Activated CD4-positive, alpha-beta T cell treated with anti-CD3 and anti-CD28 coated beads for 48 hours (primary cell): ENCODE measurements around the gene PRDM16.

ENCODE experiments used
- DNase-seq: peaks from one replicate; pipeline ENCODE4 v3.0.0-alpha.2; 2020

PRDM16 gene

DNA sequence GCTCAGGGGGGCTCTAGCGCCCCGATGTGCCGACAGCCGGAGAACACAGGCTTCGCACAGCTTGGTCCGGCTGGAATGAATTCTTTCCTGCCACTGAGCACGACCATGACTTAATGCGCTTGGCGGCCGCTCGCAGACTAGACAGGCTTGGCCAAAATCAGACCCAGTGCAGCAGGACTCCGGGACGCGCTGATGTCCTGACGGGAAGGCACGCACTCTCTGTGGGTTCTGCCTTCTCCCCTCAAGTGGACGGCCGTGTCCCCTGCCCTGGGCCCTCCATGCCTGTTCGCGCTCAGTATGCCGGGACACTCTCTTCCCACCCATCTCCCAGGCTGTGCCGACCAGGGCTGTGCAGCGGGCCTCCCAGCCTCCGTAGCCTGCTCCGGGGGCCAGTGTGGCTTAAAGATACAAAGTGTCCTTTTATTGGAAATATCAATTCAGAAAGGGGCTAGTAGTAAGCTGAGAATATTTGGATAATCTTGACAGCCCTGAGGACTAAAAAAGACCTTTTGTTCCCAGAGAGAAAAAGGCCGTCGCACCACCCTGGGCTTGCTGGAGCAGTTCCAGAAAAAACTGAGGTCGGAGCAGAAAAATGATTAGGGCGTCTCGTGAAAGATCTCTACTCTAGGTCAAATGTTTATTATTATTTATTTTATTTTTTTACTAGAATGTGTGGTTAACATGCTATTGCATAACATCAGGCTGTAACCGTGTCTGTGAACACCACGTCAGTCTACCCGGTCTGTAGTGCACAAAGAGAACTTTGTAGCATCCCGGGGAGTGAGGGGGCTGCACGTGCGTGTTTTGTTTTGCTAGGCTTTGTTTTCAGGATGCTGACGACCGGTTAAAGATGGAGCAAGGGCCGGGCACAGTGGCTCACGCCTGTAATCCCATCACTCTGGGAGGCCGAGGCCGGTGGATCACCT lies 297.4 kb downstream of the PRDM16 start:
- DNase-seq, result no peak

DNA sequence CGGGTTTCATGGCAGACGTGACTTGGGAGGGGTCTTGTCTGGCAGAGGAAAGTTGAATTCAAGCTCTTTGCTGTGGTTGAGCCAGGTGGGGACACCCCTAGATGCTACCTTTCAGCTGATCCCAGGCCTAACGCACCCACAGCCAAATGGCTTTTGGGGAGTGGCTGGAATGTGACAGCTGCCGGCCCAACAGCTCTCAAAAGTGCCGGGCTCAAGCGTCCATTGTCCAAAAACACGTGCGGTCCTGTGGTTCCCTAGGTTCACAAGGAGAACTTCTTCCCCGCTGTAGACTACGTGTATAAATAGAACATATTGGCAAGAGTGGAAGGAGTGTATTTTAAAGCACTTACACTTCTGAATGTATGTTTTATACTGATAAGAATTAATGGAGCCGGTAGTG lies 298.4 kb downstream of the PRDM16 start:
- DNase-seq, result no peak

DNA sequence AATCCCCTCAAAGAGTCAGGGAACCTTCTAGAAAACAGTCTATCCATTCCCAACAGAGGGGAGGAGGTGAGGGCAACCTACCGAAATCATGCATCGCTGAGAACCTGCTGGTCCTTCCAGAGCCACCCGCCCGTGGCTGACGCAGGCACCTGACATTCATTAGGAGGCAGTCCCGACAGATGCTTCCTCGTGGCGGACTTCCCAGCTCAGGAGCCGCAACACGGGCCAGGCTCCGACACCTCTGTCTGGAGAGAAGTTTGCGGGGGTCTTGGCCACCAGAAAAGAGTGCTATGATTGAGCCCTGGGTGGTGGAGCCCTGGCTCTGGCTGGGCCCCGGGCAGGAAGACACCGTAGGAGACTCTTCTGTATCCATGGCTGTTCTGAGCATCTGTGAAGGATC lies 299.1 kb downstream of the PRDM16 start:
- no peak for DNase-seq

DNA sequence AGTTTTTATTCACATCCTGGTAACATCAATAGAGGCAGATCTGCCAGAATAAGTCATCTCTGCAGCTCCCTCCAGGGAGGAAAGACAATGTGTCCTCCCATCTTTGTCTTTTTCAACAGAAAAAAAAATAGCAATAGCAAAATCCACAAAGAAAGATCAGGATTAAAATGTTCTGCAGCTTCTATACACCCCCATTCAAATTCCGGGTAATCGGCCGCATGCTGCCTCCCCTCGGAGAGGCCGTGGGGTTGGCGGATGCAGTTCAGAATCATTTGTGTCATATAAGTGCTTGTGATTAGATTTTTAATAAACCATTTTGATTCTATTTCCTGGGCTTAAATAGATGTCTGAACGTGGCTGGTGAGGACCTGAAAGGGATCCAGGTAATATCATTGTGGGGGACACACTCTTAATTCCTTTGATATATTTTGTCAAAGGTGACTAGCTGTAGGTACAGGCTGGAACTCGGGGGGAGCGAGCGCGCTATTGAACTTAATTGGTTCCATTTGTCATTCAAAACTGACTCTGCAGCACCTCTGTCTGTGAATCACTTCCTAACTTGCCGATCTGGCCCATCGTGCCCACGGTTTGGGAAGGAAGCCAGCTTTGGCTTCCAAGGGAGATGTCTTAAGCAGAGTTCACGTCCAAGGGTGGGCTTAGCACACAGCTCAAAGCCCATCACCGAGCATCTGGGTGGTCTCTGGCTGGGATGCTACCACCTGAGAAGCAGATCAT lies 299.9 kb downstream of the PRDM16 start:
- DNase-seq, result no peak

DNA sequence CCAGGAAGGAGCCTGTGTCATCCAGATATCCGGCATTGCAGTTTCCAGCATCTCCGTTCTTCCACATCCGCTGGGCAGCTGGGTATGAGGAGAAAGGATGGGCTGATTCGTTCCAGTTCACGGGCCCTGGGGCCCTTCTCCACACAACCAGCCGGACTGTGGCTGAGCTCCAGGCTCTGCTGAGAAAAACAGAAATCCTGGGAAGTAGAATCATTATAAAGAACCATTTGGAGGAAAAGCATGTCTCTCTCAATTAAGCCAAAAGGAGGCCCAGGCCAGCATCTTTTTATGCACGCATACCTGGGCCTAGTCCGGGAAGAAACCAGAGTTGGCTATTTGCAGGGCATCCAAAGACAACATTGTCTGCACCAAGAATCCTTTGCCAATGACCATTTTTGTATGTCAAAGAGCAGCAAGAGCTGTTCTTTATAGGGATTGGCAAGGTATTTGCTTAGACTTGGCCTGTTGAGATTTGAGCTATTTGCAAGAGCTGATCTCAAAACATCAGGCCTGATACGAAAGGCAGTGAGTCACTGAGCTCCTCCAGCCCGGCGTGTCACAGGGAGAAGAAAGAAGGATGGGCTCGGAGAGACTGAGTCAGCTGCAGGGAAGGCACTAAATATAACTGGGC lies 300.6 kb downstream of the PRDM16 start:
- DNase-seq, result no peak

DNA sequence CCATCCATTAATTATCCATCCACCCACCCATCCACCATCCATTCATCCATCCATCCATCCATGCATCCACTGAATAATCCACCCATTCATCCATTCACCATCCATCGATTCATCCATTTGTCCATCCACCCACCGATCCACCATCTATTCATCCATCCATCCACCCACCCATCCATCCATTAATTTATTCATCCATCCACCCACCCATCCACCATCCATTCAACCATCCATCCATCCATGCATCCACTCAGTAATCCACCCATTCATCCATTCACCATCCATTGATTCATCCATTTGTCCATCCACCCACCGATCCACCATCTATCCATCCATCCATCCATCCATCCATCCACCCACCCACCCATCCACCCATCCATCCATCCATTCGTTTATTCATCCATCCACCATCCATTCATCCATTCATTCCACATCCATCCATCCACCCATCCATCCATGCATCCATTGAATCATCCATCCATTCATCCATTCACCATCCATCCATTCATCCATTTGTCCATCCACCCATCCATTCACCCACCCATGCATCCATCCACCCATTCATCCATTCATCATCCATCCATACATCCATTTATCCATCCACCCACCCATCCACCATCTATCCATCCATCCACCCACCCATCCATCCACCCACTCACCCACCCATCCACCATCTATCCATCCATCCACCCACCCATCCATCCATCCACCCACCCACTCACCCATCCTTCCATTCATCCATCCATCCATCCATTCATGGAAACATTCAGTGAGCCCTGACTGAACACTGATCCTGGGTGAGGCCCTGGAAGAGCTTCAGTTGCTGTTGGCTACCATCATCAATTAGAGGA lies 302.1 kb downstream of the PRDM16 start:
- no peak for DNase-seq

DNA sequence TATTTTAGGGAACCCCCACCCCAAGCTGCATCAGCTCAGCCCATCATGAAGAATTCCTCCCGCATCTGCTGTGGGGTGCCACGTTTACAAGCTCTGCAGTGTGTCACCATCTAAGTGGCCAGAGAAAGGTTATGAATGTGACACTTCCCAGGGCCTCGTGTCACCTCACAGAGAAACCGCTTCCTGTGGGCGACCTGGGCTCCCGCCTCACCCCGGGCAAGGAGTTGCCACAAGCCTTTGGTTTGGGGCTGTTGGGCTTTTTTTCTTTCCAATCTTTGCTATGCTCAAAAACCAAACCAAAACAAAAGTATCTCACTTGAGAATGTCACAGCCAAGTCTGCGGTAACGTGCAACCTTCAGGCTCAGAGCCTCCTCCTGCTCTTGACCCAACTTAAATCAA lies 303.3 kb downstream of the PRDM16 start:
- peak; percentile 35 for DNase-seq

DNA sequence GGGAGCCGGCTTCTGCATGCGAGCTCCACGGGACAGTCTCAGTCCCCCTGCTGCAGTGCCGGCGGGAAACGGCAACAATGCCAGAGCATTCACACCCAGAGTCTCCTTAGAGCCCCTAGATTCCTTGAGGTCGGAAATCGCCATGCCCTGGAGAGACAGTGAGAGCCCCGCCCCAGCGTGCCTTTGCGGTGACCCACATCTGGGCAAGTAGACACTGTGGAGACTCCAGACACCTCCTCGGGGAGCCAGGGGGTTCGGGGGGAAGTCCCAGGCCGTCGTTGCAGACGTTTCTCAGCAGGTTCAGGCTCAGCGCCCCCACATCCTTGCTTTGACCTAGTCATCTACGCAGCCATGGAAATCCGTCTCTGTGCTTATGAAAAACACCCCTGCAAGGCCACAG lies 304.2 kb downstream of the PRDM16 start:
- DNase-seq, result no peak

DNA sequence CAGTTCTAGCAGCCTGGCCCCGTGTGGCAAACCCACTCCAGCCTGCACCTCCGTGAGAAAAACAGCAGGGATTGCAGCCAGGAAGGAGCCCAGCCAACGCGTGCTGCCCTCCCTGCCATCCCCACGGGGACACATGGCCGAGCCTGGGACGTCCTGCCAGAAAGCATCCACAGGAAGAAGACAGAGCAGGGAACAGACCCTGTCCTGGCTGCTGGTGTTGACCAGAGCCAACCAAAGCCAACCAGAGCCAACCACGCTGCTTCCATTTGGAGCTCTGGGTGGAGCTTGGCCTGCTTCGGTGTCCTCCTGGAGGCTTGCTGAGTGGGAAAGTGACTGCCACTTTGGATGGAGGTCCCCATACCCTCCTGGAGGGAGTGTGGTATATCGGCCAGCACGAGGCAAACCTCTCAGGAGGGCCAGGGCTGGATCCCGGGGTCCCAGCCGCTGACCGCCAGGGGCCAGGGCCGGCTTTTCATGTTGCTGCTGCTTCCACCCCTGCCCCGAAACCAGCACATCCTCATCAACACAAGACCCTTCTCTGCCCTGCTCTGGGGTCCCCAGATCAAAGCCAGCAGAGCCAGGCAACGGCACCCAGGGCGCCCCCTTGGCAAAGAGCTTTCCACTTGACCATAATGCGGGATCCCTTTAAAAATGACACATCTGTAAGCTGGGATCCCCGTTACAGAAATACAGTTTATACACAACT lies 304.9 kb downstream of the PRDM16 start:
- no peak for DNase-seq

DNA sequence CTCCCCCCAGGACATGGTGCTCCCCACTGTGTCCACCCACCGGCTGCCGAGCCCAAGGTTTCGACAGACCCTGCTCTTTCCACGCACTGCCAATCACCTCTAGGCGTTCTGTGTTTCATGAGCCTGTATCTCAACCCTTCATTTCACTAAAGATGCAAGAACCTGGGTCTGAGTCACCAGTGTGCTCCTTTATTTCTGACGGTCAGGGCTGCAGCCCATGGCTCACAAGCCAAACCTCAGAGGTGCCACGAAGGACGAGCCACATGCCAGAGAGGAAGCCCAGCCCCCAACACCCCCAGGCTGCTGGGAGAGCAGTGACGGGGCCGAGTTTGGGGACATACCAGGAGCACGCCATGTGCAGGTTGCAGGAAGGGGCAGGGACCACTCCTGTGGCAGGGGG lies 306.2 kb downstream of the PRDM16 start:
- no peak for DNase-seq

DNA sequence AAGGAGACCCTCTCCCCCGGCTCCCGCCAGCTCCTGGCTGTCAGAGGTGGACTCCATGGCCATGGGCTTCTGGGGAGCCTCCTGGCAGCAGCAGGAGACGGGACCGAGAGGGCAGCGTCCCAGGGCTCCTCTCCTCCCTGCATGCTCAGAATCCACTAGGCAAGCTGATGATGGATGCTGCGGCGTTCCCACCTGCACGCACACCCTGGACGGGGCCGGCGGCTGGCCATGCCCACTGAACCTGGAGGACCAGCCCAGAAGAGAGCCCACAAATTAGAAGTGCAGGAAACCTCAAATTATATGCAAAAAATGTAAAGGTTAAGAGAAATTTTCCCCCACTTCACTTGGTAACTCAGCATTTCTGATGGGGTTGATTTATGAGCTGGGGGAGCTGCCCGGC lies 308.2 kb downstream of the PRDM16 start:
- DNase-seq, result no peak

DNA sequence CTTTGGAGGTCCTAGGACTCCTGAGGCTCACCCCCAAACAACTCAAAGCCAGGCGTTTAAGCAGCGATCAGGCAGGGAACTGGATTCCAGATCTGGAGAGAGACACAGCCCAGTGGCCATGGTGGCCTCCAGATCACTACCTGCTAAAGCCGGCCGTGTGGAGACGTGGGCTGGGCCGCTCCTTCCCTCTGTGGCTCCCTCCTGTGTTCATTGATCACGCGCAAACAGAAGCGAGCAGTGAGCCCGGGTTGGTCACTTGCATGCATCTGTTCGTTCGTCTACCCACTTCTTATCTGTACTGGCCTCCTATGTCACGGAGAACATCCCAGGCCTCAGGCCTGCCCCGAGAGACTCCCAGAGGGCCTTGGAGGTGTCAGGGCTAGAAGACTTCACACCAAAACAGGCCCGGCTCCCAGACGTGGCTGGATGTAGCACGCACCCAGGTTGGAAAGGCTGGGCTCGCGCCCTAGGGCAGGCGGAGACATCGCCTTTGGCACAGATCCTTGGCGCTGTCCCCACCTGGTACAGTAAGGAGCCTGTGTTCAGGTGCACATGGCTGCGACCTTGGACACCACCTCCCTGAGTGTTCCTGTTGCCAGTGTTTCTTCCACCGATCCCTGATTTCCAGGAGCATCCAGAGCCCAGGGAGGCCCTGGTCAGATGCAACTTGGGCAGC lies 308.7 kb downstream of the PRDM16 start:
- DNase-seq, result no peak

DNA sequence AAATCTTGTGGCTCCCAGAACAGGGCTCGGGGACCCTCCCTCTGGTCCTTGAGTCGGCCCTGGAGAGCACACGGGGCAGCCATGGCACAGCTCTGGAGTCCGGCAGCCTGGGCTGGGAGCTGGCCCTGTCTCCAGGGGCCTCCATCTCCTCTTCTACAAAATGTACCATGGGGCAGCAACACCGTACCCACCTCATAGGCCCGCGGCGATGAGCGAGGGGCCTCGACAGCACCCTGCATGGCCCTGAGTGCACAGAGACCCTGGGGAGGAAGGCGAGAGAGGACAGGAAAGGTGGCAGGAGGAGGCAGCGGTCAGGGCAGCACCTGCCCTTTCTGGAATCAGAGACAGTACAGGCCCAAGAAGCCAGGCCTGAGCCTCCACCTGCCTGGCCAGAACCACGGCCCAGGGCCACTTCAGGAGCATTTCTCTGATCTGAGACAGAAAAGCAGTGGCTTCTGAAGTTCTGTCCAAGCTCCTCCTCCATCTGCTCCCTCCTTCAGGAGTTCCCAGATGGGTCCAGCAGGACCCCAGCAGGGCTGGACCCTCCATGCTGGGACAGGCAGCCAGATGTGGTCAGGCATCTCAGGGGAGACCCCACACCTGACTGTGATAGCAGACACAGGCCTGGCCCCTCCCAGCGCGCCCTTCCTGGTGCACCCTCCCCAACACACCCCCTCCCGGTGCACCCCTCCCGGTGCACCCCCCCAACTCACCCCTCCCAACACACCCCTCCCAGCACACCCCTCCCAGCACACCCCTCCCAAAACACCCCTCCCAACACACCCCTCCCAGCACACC lies 309.6 kb downstream of the PRDM16 start:
- no peak for DNase-seq

DNA sequence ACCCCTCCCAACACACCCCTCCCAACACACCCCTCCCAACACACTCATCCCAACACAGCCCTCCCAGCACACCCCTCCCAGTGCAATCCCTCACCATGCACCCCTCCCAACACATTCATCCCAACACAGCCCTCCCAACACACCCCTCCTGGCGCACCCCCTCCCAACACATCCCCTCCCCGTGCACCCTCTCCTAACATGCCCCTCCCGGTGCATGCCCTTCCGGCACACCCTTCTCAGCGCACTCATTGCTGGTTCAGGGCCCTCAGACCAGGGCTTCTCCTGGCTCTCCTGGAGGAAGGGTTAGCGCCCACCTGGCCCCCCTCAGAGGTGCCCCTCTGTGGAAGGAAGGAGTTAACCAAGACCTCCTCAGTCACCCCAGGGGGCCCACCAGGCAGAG lies 310.9 kb downstream of the PRDM16 start:
- no peak for DNase-seq

DNA sequence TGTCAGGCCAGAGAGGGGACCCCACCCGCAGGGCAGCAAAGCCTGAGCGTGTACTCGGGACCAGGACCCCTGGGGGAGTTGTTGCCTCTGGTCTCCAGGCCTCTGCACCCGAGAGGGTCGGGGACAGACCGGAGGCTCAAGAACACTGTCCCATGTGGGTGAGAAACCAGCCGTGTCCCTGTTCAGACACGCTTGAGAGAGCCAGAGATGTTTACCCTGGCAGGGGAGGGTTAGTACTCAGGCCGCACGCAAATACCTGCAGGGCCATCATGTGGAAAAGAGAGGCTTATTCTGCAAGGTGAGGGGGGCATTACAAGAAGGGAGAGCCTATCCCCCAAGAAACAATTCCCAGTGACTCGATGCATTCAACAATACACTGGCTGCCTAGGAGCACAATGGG lies 311.5 kb downstream of the PRDM16 start:
- no peak for DNase-seq

DNA sequence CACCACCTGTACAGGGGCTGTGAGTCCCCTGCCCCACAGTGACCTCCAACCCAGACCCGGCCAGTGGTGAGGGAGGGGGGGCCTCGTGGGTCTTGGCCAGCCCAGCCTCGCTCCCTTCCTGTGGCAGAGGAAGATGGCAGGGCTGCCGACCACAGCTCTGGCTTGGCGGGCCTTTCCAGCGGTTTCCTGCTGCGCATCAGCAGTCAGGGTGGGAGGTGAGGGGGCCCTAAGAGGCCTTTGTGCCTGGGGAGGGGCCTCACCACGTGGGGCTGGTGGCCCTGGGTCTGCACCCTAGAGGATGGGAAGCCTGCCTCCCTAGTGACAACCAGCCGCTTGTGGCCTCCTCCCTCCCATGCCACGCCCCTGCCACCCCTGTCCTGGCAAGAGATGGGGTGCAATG lies 312.9 kb downstream of the PRDM16 start:
- no peak for DNase-seq

DNA sequence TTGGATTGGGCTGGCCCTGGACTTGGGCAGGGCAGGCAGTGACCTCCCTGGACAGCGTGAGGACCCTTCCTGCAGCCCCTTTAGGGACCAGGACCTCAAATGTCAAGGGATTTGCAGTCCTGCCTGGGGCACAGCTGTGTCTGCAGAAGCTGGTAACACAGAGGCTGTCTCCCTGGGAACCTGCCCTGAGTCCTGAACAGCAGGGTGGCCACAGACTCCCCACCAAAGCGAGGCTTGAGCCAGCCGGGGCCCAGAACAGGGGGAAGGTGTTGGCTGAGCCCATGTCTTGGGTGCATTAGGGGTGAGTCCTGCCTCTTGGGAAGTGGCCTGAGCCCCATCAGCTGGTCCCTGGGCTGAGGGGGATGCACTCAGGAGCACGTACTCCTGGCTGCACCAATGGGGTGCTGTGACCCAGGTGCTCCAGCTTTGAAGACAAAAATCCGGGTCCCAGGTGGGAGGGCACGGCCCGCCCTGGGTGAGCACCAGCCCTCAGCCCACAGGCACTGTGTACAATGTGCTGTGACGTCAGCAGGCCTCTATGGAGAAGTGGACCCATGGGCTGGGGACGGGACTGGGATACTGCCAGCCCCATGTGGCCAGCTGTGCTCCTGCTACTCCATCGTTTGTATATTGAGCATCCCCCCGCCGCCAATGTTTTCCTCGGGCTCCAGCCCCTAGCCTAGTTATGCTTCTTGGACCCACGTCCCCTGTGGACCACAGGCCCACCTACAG lies 313.5 kb downstream of the PRDM16 start:
- DNase-seq, result no peak

DNA sequence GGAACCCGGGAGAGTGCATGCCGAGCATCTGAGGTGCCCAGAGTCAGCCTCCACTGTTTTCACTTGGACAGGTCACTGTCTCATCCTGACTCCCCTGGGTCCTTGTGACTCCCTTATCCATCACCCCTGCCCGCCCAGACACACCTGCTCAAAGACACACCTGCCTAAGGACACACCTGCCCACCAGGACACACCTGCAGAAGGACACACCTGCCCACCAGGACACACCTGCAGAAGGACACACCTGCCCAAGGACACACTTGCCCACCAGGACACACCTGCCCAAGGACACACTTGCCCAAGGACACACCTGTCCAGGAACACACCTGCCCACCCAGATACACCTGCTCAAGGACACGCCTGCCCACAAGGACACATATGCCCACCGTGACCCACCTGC lies 314.7 kb downstream of the PRDM16 start:
- no peak for DNase-seq

DNA sequence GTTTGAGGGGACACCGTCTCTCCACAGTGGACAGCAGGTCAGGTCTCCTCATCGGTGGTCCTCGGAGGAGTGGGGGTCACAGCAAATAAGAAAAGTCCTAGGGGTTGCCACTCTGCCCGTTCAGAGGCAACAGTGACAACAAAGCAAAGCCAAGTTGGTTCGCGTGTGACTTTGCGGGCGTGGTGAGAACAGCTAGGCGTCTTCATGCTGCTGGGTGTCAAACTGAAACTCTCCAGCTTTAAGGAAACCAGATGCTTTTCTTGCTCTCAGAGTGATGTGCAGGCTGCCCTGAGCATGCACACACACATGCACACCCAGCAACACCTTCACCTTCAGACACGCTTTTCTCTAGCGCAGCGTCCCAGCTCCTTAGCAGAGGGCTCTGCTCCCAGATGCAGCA lies 315.4 kb downstream of the PRDM16 start:
- no peak for DNase-seq
